Stimulated activated CD4-positive, alpha-beta T cell treated with anti-CD3 and anti-CD28 coated beads, Interleukin-2, amount 100 ng/mL, for 4 hours (primary cell): ENCODE results near the gene ARHGAP22.

Experiments
- DNase-seq: peaks from one replicate; pipeline ENCODE4 v3.0.0-alpha.2; 2020; ENCODE audit warnings: low read depth

ARHGAP22 gene

DNA sequence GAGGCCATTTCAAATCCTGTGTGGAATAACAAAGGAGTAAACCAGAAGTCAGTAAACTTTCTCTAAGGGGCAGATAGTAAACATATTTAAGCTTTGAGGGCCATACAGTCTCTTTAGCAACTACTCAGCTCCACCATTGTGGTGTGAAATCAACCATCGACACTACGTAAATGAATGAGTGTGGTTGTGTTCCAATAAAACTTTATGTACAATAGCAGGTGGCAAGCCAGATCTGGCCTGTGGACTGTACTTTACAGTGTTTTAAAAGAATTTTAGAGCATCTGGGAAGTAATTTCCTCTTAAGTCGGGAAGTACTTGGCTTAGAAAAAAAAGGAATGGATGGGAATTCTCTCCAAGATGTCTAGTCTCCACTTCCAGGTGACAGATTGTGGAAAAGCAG lies 71.3 kb downstream of the ARHGAP22 start:
- no peak for DNase-seq

DNA sequence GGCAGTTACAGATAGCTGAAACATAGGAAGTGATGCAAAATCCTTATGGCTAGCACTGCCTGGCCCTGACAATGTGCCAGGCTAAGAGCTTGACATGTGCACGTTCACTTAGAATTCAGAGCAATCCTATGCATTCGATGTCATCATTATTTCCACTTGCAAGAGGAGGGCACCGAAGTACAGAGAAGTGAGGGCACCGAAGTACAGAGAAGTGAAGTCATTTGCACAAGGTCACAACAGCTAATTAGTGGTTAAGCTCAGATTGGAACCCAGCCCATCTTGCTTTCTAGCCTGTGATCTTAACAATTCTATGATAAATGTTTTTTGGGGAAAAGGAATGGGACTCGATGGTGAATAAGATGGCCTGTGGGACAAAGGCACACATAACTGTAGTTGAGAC lies 73.4 kb downstream of the ARHGAP22 start:
- no peak for DNase-seq

- DNase-seq = no peak
Observed at GRCh38 chr10:48529331-48529730, 75.5 kb downstream of the ARHGAP22 start.

GRCh38 chr10:48527756-48528155 lies 77.1 kb downstream of the ARHGAP22 start:
- no peak for DNase-seq

DNA sequence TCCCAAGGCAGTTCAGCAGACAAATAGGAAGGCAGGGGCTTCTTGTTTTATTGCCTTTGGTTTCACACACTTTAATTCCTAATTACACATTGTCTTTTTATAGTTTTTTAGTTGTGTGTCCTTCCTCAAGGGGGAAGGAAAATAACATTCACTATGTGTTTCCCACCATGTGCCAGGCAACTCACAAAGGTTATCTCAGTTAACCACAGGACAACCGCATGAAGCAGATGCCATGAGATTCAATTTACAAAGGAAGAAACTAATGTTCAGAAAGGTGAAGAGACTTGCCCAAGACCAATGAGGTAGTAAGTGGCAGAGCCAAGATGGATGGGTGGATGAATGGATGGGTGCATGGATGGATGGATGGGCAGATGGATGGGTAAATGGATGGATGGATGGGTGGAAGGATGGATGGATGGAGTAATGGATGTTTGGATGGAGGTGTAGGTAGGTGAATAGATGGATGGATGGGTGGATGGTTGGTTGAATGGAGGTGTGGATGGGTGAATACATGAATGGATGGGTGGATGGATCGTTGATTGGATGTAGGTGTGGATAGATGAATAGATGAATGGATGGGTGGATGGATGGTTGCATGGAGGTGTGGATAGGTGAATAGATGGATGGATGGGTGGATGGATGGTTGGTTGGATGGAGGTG lies 77.9 kb downstream of the ARHGAP22 start:
- no peak for DNase-seq

DNA sequence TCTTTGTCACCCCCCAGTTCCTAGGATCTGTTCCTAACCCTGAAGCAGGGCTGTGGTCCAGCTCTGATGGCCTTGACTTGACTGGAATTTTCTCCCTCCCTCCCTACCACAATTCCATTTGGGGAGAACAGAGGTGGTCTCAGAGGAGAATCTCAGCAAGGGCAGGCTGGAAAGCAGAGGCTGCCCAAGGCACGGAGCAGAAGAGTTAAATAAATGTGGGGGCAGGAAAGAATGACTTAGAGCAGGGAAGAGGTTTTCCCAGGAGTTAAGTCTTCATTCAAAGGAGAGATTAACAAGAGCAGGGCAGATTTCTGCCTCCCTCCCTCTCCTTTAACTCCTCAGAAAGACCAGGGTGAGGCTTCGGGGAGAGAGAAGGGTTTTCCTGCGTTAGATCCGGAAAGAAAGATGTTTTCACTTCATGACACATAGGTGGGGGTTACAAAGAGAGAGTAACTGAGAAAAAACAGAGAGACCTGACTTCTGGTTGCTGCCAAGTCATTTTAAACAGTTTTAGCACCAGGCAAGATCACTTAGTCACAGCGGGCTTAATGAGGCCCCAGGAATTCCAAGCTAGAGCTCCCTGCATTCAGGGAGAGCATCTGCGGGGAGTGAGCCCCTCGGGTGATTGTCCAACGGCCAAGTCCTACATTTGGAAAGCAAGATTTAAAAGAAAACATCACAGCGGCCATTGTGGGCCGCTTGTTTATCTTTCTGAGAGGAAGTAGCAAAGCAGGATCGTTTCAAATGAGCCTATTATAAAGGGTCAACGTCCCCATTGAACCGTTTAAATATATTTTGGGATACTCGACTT lies 78.7 kb downstream of the ARHGAP22 start:
- no peak for DNase-seq

GRCh38 chr10:48525113-48525512 lies 79.8 kb downstream of the ARHGAP22 start:
- no peak for DNase-seq

DNA sequence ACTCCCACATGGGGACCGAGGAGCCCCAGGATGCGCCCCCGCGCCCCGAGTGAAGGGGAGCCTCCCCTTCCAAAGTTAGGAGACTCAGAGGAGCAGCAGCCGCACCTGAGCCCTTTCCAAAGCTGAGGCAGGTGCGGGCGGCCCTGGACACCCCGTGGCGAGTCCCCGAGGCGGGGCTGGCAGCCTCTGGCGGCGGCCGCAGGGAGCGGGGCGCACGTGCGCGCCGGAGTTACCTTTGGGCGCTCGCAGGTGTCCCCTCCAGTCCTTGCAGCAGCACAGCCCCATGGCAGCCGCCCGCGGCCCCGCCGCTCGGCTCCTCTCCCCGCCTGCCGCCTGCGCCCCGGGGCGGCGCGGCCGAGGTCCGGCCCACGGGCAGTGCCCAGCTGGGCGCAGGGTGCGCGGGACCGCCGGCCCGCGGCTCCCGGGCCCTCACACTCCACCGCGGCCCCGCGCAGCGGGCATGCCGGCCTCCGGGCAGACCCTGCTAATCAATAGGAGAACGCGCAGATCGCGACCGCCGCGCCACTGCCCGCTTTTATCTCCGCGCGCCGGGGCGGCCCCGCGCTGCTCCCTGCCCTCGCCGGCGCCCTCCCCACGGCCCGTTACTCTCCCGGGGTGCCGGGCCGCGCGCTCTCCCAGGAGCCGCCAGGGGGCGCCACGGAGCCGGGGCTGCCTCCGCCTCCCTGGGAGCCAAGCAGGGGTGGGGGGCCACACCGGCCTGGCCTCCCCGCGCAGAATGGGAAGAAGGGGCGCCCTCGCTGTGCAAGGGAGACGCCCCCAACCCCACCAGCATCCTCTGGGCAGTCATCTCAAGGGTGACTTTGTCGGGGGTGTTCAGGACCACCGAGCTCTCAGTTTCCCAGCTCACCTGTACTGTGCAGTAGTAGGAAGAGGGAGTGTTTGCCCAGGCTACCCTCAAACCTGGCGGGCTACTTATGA lies 80.8 kb downstream of the ARHGAP22 start:
- DNase-seq = no peak

- DNase-seq = no peak
Observed at GRCh38 chr10:48523212-48523819, 81.6 kb downstream of the ARHGAP22 start.

DNA sequence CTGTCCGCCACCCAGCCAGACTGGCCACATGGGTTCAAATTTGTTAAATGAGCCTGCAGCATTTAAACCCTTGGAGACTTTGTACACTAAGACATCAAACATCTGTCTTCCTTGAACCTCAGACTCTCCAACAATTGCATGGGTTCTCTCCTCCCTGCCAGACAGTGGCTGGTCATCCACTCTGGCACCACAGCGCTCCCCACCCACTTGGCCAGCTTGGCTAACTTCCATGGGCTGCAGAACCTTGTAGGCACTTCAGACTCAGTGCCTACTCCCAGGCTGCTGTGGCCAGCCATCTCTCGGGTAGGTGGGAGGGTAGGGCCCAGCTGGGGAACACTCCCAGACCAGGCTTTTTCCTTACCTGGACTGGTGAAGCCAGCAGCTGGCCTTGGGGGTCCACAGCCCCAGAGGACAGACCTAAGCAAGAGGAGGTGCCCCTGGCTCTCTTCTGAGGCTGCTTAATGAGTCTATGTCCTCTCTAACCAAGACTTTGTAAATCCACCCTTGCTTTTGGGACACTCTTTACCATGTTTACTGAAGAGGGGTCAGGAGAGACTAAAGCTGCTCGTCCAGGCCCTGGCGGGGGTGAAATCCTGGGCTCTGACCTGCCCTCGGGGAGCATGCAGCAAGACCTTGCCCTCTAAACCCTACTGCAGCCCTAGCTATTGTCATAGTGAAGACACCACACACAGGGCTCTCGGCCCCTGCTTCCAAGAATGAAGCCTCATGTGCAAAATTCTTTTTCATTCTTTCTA lies 82.7 kb downstream of the ARHGAP22 start:
- DNase-seq = no peak

- DNase-seq = no peak
Observed at GRCh38 chr10:48520594-48520993, 84.3 kb downstream of the ARHGAP22 start.

GRCh38 chr10:48520184-48520506 lies 84.7 kb downstream of the ARHGAP22 start:
- DNase-seq = no peak

DNA sequence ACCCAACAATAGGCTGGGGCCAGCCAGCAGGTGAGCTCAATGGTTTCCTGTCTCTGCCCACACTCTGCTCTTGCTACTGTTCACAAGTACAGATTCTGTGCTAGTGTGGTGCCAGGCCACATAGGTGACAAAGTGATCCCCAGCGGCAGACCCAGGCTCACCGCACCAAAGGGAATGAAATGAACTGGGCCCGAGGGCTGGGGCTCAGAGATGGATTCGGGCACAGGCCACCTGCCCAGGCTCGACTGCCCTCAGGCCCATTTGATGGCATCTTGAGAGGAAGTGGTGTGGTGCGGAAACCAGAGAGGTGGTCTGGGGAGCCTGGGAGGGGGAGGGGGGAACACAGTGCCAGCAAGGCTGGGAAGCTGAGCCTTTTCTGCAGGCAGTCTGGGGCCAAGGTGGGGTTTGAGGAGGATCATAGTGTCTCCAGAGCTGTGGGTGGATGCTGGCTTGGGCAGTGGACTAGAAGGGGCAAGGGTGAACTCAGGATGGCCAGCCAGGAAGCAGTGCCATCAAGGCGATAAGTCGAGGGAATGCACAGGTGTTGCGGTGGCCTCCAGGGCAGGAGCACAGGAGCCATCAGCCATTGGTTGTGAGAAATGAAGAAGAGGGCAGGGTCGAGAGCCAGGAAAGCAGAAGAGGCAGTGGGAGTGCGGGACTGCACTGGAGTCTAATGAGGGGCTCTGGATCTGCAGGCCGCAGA lies 85.2 kb downstream of the ARHGAP22 start:
- DNase-seq = no peak

- no peak for DNase-seq
Observed at GRCh38 chr10:48518986-48519385, 85.9 kb downstream of the ARHGAP22 start.

- no peak for DNase-seq
Observed at GRCh38 chr10:48517911-48518811, 86.7 kb downstream of the ARHGAP22 start.

DNA sequence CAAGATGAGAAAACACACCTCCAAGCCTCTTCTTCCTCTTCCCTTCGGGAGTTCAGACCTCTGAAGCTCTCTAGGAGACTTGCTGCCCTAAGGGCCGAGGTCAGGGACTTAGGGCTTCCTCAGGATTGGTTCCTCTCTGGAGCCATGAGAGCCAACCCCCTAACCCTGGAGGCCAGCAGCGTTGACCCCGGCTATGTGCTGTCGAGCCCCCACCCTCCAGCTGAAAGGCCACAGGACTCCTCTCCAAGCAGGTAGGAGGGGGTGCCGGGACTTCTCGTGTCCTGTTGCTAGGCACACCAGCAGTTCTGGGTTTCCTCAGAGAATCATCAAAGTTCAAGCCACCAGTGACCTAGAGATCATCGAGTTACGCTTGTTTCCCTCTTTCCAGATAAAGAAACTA lies 87.4 kb downstream of the ARHGAP22 start:
- DNase-seq = no peak

- no peak for DNase-seq
Observed at GRCh38 chr10:48516911-48517310, 88.0 kb downstream of the ARHGAP22 start.

DNA sequence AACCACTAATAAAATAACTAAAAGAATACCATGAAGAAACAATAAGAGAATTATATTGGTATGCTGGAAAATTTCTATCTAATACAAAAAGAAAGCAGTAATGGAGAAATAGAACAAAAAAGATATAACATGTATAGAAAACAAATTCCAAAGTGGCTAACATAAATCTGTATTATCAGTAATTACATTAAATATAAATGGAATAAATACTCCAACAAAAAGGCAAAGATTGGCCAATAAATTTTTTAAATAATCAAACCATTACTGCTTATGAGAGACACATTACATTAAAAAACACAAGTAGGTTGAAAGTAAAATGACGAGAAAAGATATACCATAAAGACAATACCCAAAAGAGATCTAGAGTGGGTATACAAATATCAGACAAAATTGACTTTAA lies 90.0 kb downstream of the ARHGAP22 start:
- no peak for DNase-seq

DNA sequence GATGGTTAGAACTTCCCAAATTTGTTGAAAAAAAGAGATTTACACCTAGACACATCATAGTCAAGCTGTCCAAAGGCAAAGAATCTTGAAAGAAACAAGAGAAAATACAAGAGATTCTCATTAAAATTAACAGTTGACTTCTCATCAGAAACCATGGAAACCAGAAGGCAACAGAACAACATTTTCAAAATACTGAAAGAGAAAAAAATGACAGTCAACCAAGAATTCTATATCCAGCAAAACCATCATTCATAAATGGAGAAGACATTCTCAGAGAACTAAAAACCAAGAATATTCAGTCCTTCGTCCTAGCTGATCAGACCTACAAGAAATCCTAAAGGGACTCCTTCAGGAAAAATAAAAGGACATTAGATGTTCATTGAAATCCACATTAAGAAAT lies 90.6 kb downstream of the ARHGAP22 start:
- DNase-seq = no peak

DNA sequence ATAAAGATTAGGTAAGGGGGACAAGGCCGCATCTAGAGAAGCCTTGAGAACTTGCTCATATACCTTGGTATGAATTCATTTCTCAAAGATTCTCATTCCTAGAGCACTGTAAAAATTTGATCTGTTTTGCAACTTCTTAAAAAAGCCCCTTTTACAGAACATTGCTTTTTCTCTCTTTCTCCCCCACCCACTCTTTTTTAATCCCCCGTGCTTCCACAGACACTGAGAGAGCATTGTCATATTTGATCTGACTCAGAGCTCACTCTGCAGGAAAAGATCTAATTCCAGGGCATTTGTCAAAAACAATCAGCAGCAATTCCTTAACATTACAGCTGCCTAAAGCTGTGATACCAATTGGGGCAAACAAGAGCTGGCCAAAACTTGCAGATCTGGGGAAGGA lies 92.0 kb downstream of the ARHGAP22 start:
- DNase-seq = no peak
